Lower leg skin (tissue), 3 donors: ENCODE data around the gene GABRR1.

ENCODE experiments used
- CTCF ChIP-seq, 3 donors: fragments of 450-650 bp; IDR thresholded peaks; one replicate each; pipeline ENCODE4 v1.5.1; 2016; ENCODE audit warnings: antibody characterized with exemption in 3 of 3, mild to moderate bottlenecking in 3 of 3, moderate library complexity in 2 of 3
- POLR2A ChIP-seq, 2 donors: fragments of 450-650 bp; IDR thresholded peaks; one replicate each; pipeline ENCODE4 v1.6.1; 2016 to 2017; ENCODE audit warnings: antibody characterized with exemption in 2 of 2, mild to moderate bottlenecking in 1 of 2, moderate library complexity in 1 of 2

- no peak for TF ChIP-seq CTCF (IDR thresholded peaks at IDR 0.05)
- no peak for TF ChIP-seq POLR2A (IDR thresholded peaks at IDR 0.05)
Measured at GRCh38 chr6:89145956-89146717, 71.0 kb downstream of the GABRR1 start, which contains the start of gene PM20D2.
